GM23248 (cell line): ENCODE data around the gene ITGB4.

Experiments used
- EZH2 ChIP-seq: fragments of 200-600 bp; sonication (generic); IDR thresholded peaks from 2 replicates; pipeline ENCODE4 v1.6.1; 2018; ENCODE audit warnings: antibody characterized with exemption, mild to moderate bottlenecking; ENCODE audit not compliant: insufficient read depth, poor library complexity, severe bottlenecking
- EZH2phosphoT487 ChIP-seq: fragments of 200-600 bp; sonication (generic); IDR thresholded peaks from 2 replicates; pipeline ENCODE4 v1.6.1; 2018; ENCODE audit warnings: antibody characterized with exemption, moderate library complexity, mild to moderate bottlenecking, low read depth; ENCODE audit not compliant: insufficient read depth

- TF ChIP-seq EZH2phosphoT487 (no peak), EZH2 (no peak)
Observed at GRCh38 chr17:75729351-75729750, 8.1 kb downstream of the ITGB4 start.
